Right atrium auricular region (tissue), 2 donors: ENCODE results near the gene SLIT1. TPM values are rescaled to one million over a fixed set of nuclear protein-coding genes. Genes with fewer than 3 reads are reported as not detected.

ENCODE experiments used
- DNase-seq: peaks from one replicate; pipeline ENCODE4 v3.0.0-alpha.2; 2019; ENCODE audit warnings: low spot score
- H3K27ac ChIP-seq, 2 donors: fragments of 200-600 bp; sonication (generic); 1 replicate in 1 of 2; 2 replicates in 1 of 2; pipeline ENCODE4 v1.5.1; 2016 to 2019
- H3K27me3 ChIP-seq, 2 donors: fragments of 200-600 bp; sonication (generic); one replicate each; pipeline versions ENCODE4 v1.5.1 to v1.6.0; 2017 to 2019
- H3K36me3 ChIP-seq: fragments of 200-600 bp; sonication (generic); one replicate; pipeline ENCODE4 v1.5.1; 2016
- H3K4me1 ChIP-seq, 2 donors: fragments of 200-600 bp; sonication (generic); one replicate each; pipeline versions ENCODE4 v1.5.1 to v1.6.0; 2017 to 2019
- H3K4me3 ChIP-seq, 2 donors: fragments of 200-600 bp; sonication (generic); 1 replicate in 1 of 2; 2 replicates in 1 of 2; pipeline ENCODE4 v1.5.1; 2017 to 2019; ENCODE audit warnings: mild to moderate bottlenecking in 1 of 2, moderate library complexity in 1 of 2
- H3K9me3 ChIP-seq, 2 donors: fragments of 200-600 bp; sonication (generic); one replicate each; pipeline ENCODE4 v1.5.1; 2019
- total RNA-seq, 2 donors: library from RNA; depleted of rRNA; stranded (reverse); fragments of >200 nt; gene quantifications; one replicate each; pipeline ENCODE4 v1.1.0, GENCODE V29; 2016
- TF ChIP-seq, protein P1 (sequence below), 2 donors: fragments of 200-600 bp; sonication (generic); IDR thresholded peaks; one replicate each; pipeline ENCODE4 v1.5.1; 2019; ENCODE audit warnings: antibody characterized with exemption in 2 of 2

Gene SLIT1
- total RNA-seq, 2 donors from 2014 or later: not detected

GRCh38 chr10:97139651-97140048 lies 46.1 kb downstream of the SLIT1 start:
- Histone ChIP-seq H3K9me3 (no peaks in the 10 kb centered on the region), H3K27ac (no peak overlapping the region), H3K4me3 (no peak overlapping the region), H3K36me3 (no peaks in the 10 kb centered on the region), H3K4me1 (no peaks in the 10 kb centered on the region), H3K27me3 (no peaks in the 10 kb centered on the region)
- DNase-seq: no peak
- TF ChIP-seq, protein P1, sequence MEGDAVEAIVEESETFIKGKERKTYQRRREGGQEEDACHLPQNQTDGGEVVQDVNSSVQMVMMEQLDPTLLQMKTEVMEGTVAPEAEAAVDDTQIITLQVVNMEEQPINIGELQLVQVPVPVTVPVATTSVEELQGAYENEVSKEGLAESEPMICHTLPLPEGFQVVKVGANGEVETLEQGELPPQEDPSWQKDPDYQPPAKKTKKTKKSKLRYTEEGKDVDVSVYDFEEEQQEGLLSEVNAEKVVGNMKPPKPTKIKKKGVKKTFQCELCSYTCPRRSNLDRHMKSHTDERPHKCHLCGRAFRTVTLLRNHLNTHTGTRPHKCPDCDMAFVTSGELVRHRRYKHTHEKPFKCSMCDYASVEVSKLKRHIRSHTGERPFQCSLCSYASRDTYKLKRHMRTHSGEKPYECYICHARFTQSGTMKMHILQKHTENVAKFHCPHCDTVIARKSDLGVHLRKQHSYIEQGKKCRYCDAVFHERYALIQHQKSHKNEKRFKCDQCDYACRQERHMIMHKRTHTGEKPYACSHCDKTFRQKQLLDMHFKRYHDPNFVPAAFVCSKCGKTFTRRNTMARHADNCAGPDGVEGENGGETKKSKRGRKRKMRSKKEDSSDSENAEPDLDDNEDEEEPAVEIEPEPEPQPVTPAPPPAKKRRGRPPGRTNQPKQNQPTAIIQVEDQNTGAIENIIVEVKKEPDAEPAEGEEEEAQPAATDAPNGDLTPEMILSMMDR (IDR thresholded peaks at IDR 0.05): no peak

- H3K27me3 ChIP-seq: no peaks in the 10 kb centered on the region
Measured at GRCh38 chr10:97138846-97139245, 46.9 kb downstream of the SLIT1 start.

GRCh38 chr10:97138174-97138573 lies 47.6 kb downstream of the SLIT1 start:
- DNase-seq: no peak
- Histone ChIP-seq H3K36me3 (no peaks in the 10 kb centered on the region), H3K27ac (no peak overlapping the region), H3K4me1 (no peaks in the 10 kb centered on the region), H3K9me3 (no peaks in the 10 kb centered on the region), H3K4me3 (no peak overlapping the region), H3K27me3 (no peaks in the 10 kb centered on the region)
- TF ChIP-seq, protein P1 (IDR thresholded peaks at IDR 0.05): no peak

More at GRCh38 chr10:97138846-97139245, 46.9 kb downstream of the SLIT1 start:
- Histone ChIP-seq H3K27ac (no peak overlapping the region), H3K9me3 (no peaks in the 10 kb centered on the region), H3K36me3 (no peaks in the 10 kb centered on the region), H3K4me1 (no peaks in the 10 kb centered on the region), H3K4me3 (no peak overlapping the region)
- no peak for DNase-seq
- TF ChIP-seq, protein P1 (IDR thresholded peaks at IDR 0.05): no peak

DNA sequence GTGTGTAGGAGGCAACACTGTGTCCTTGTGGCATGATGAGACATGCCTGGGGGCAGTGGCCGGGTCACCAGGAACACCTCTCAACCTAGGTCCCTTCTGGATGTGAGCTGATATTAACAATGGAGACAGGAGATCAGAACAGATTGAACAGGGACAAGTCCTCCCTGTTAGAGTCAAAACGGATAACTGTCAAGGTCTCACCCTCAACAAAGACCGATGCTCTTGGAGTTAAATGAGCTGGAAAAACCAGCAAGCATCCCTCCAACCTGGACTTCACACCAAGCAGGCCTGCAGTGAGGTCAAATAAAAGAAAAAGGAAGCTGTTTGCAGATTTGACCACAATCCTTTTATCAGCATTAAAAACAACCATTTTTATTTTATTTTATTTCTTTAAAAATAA lies 49.0 kb downstream of the SLIT1 start:
- DNase-seq: no peak
- no peaks in the 10 kb centered on the region for H3K27me3 ChIP-seq

GRCh38 chr10:97135464-97135863 lies 50.3 kb downstream of the SLIT1 start:
- Histone ChIP-seq H3K27me3 (no peaks in the 10 kb centered on the region), H3K9me3 (no peaks in the 10 kb centered on the region), H3K4me3 (no peak overlapping the region), H3K4me1 (no peaks in the 10 kb centered on the region), H3K36me3 (no peaks in the 10 kb centered on the region), H3K27ac (no peak overlapping the region)
- no peak for DNase-seq
- TF ChIP-seq, protein P1 (IDR thresholded peaks at IDR 0.05): no peak

More for the DNA sequence above, 49.0 kb downstream of the SLIT1 start:
- TF ChIP-seq, protein P1 (IDR thresholded peaks at IDR 0.05): no peak
- Histone ChIP-seq H3K4me3 (no peak overlapping the region), H3K36me3 (no peaks in the 10 kb centered on the region), H3K9me3 (no peaks in the 10 kb centered on the region), H3K27ac (no peak overlapping the region), H3K4me1 (no peaks in the 10 kb centered on the region)

DNA sequence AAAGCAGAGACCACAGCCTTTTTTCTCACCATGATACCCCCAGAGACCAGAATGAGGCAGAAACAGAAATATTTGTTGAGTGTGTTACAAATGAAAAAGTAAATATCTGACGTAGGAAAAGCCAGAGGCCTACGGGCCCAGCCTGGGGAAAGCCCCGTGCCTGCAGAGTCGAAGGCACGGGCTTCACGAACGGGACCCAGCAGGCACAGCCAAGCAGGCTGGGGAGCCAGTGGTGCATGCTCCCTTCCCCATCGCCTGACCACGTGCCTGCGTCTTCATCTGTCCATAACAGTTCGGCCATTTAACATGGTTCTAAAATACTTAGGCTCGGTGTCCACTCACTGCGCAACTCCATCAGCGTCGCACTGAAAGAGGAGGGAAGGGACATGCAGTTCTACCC lies 50.8 kb downstream of the SLIT1 start:
- Histone ChIP-seq H3K9me3 (no peaks in the 10 kb centered on the region), H3K27me3 (no peaks in the 10 kb centered on the region), H3K36me3 (no peaks in the 10 kb centered on the region), H3K4me1 (no peaks in the 10 kb centered on the region), H3K4me3 (no peak overlapping the region), H3K27ac (no peak overlapping the region)
- TF ChIP-seq, protein P1 (IDR thresholded peaks at IDR 0.05): no peak
- DNase-seq: no peak
